NCI-H2227 (cell line): ENCODE data around the gene ADRA2B.

Experiments used
- DNase-seq: peaks from one replicate; lab custom pipeline; 2025; ENCODE audit not compliant: unreplicated experiment; lab: John Stamatoyannopoulos, UW

ADRA2B gene

GRCh38 chr2:96119389-96119751, 3.0 kb upstream of the ADRA2B start:
- DNase-seq, result no peak

GRCh38 chr2:96118698-96119388, 2.5 kb upstream of the ADRA2B start:
- no peak for DNase-seq

- DNase-seq, result no peak
These were observed 1.6 kb upstream of the ADRA2B start for GRCh38 chr2:96117701-96118588.

GRCh38 chr2:96116879-96117533, 635 bp upstream of the ADRA2B start:
- DNase-seq, result peak; percentile 72

DNA sequence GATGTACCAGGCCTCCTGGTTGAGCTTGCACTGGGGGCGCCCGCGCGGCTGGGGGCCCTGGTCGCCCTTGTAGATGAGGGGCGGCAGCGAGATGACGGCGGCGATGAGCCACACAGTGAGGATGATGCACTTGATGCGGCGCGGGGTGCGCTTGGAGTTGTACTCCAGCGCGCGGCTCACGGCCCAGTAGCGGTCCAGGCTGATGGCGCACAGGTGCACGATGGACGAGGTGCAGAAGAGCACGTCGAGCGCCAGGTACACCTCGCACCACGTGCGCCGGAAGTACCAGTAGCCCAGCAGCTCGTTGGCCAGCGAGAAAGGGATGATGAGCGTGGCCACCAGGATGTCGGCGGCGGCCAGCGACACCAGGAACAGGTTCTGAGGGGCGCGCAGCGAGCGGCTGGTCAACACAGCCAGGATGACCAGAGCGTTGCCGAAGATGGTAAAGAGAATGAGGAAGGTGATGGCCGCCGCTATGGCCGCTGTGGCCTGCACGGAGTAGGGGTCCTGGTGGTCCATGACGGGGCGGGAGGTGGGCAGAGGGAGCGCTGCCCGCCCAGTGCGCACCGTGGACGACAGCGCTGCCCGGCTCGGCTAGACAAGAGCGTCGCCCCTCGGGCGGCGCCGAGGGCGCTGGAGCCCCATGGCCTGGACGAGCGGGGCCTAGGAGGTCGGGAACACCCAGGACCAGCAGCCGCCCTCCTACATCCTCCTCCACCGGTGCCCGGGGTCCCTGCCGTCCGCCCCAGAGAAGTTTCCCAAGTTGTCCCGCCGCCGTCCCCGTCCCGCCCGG, 544 bp downstream of the ADRA2B start:
- DNase-seq, result no peak

GRCh38 chr2:96114903-96115581, 1.3 kb downstream of the ADRA2B start:
- DNase-seq, result no peak

DNA sequence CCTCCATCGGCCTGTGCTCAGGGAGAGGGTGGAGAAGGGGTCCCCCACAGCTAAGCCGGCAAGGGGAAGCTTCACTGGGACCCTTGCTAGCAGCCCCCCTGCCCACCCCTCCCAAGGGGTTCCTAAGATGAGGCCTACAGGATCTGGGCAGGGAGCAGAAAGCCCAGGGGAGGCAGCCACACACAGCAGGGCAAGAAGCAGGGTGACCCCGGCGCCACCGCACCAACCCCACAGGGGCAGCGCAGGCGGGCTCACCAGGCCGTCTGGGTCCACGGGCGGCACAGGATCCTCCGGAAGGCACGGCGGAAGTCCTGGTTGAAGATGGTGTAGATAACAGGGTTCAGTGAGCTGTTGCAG, 1.8 kb downstream of the ADRA2B start:
- DNase-seq, result no peak

DNA sequence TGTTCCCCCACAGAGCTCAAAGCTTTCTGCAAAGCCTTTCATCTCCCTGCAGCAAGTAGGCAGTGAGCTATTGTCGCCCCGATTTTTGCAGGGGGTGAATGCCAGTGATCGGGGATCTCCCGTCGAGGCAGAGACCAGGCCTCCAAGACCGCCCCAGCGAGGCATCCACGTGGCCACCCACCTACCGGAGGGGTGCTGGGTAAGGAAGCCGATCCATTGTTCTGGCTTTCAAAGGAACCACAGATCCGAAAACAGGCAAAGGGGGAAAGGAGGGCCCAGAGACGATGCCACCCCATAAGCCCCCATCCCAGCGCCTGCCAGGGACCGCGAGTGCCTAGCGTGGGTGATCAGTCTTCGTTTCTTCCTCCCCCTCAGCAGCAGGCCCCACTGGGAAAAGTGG, 2.4 kb downstream of the ADRA2B start:
- no peak for DNase-seq

GRCh38 chr2:96113367-96113677, 3.0 kb downstream of the ADRA2B start:
- DNase-seq, result no peak

GRCh38 chr2:96112501-96113366, 3.6 kb downstream of the ADRA2B start:
- no peak for DNase-seq

DNA sequence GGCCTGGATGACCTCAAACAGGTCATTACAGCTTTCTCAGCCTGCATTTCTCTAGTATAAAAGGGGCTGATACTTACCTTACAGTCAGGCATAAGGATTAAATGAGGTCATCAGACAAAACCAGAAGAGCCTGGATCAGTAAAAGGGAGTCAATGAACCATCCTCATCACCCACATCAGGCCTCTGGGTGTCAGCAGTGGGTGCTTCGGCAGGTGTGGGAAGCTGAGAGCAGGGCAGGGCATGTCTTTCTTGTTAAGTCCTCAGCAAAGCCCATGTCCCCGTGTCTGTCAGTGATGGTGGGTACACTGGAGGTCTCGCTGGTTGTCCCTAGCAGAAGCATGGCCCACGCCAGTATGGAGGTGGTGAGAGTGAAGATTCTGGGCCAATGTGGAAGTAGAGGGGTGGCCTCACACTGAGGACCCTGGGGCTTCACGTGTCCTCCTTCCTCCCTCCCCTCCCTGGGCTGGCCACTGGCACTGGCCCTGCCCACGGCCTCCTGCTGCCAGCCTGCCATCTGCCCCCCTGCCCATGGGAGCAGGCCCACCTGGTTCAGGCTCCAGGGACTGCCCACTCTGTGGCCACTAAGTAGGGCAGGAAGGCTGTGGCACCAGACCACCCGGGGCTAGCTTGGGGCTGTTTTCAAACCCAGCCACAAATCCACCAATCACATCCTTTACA, 4.4 kb downstream of the ADRA2B start:
- no peak for DNase-seq

DNA sequence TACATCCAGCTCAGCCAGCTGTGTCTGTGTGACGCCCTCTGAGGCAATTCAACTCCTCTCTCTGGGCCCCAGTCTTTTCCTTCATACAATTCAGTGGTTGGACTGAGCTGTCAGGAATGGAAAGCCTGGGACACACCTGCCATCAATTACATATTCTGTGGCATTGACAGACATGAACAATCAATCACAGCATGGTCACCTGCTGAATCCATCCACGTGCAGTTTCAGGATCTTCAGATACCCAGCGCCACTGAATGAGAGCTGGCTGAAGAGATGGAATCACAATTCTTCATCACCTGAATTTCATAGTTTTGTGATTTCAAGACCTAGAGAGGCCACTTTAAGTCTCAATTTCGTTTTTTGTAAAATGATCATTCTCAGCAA, 5.1 kb downstream of the ADRA2B start:
- DNase-seq, result no peak

DNA sequence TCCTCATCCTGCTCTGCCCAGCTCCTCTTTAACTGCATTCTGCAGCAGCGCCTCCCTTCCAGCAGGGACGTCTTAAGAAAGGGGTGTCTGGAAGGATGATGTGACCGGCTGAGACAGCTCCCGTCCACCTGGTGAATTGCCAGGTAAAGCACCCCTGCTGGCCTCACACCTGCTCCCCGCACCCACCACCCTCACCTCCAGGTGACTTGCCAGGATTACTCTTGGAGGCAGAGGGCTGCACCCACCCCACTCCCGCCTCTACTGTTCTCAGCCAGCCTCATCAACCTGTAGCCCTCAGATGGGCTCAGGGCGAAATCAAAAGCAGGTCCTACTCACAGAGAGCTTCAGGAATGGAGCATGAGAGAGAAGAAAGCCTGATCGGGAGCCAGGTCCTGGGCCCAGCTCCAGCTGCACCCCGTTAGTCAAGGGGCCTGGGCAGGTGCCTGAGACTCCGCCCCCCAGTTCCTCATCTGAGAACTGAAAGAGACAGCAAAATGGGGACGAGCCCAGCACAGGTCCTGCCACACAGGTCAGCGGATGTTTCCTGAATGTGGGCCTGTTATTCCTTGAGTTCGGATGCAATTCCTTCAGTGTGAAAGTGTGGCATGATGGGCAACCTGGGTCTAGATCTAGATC, 5.6 kb downstream of the ADRA2B start:
- DNase-seq, result no peak

DNA sequence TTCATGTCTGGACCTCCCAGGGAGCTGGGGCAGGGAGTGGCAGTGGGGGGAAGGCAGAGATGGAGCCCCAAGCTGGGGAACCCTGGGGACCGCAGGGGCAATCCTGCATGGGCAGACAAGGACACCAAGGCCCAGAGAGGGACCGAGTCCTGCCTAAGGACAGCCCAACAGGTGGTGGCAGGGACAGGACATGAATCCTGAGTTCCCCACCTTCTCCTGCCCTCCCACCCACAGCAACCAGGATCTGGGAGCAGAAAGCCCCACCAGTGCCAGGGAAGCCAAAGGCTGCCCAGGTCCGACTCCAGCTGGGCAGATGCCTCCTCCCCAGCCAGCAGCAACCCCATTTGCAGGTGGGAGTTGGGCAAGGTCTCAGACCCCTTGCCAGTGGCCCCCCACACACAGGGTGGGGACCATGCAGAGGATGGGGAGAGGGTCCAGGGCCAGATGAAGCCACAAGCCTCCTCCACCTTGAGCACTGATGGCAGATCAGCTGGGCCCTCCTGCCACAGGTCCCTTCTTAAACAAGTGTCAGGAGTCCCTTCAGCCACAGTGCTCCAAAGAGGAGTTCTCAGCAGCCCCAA, 6.3 kb downstream of the ADRA2B start:
- DNase-seq, result no peak

GRCh38 chr2:96109361-96109680, 7.0 kb downstream of the ADRA2B start:
- DNase-seq, result no peak

- no peak for DNase-seq
These were observed 7.6 kb downstream of the ADRA2B start for GRCh38 chr2:96108541-96109360.

GRCh38 chr2:96108151-96108540, 8.2 kb downstream of the ADRA2B start:
- DNase-seq, result no peak

DNA sequence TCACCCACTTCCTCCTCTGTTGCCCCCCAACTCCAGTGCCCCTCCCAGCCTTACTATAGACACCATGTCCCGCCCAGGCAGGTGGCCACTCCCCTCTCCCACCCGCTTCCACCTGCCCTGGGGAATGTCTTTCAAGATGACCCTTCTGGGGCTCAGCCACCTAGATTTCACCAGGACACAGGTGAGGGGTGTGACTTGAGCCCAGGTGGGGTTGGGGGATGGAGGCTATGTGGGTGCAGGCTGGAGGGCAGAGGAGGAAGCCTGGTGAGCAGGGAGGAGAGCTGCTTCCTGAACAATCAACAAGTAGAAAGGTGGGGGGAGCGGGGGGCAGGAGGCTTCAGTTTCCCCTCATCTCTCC, 8.7 kb downstream of the ADRA2B start:
- DNase-seq, result no peak
